ENCODE data around the gene E2F6.
A peak's percentile ranks its signal among the peaks of the same experiment; 100 is the strongest.

The E2F6 gene

GRCh38 chr2:11465485-11466306 lies at the start of gene E2F6:
E2F6 (minus strand) TSS chr2:11466161; CDS start chr2:11465879, 282 bp downstream.
- peak; percentile 97 for DNase-seq

GRCh38 chr2:11515490-11515981 lies 49.6 kb upstream of the E2F6 start:
- DNase-seq = peak; percentile 22

GRCh38 chr2:11514904-11515303 lies 48.9 kb upstream of the E2F6 start:
- DNase-seq = no peak

- no peak for DNase-seq
Measured at GRCh38 chr2:11514081-11514730, 48.2 kb upstream of the E2F6 start.

GRCh38 chr2:11513319-11513718 lies 47.4 kb upstream of the E2F6 start:
- no peak for DNase-seq

- DNase-seq = no peak
Measured at GRCh38 chr2:11512431-11512830, 46.5 kb upstream of the E2F6 start.

DNA sequence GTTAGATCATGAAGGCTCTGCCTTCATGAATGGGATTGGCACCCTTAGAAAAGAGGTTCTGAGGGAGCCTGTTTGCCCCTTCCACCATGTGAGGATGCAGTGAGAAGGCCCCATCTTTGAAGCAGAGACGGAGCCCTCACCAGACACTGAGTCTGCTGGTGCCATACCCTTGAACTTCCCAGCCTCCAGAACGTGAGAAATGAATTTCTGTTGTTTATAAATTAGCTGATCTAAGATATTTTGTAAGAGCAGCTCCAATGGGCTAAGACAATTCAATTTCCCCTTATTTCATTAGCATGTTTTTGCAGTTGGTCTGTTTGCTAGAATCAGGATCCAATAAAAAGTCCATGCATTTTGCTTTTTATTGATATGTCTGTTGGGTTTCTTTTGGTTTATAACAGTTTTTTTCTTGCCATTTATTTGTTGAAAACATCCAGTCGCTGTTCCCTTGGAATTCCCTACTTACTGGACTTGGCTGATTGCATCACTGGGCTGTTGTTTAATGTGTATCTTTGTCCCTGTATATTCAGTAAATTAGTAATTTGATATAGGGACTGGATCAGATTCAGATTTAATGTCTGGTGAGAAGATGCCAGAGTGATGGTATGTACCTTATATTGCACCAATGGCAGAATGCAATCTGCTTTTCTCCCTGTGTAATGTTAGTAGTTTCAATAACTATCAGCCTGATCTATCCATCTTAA lies 43.8 kb upstream of the E2F6 start:
- DNase-seq = no peak

DNA sequence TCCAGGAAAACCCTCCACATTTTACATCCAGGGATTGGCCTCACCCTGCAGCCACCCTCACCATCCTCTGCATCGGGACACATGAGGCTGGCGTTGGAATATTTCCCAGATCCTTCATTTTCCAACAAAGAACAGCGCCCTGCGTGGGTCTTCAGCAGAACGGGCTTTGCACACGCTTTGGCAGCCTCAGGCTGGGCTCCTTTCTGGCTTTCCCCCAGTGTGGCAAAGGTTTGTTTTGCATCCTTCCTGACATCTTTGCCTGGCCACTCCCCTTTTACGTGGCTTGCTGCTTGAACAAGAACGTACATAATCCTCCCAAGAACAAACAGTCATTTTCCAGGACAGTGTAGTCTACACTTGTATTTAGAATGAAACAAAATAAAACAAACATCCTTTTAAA lies 42.3 kb upstream of the E2F6 start:
- DNase-seq = no peak

DNA sequence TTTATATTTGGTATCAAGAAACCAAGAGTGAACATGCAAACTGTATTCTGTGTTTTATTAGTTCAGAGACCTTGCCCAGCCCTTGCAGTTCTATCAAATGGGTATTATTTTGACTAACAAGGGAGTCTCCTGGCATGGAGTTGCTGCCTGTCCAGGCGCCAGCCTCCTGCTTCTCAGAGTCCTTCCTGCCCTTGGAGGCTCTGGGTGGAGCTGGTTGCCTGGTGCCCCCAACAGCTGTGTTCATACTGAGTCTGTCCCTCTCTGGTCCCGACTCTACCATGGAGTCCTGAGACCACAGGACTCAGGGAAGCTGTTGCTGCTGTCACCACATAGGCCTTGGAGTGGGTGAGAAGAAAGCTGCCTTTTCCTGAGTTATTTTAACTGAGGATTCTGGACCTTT lies 41.6 kb upstream of the E2F6 start:
- DNase-seq = no peak

- DNase-seq = no peak
Measured at GRCh38 chr2:11506611-11506969, 40.6 kb upstream of the E2F6 start.

- DNase-seq = no peak
Measured at GRCh38 chr2:11505652-11506610, 40.0 kb upstream of the E2F6 start.

DNA sequence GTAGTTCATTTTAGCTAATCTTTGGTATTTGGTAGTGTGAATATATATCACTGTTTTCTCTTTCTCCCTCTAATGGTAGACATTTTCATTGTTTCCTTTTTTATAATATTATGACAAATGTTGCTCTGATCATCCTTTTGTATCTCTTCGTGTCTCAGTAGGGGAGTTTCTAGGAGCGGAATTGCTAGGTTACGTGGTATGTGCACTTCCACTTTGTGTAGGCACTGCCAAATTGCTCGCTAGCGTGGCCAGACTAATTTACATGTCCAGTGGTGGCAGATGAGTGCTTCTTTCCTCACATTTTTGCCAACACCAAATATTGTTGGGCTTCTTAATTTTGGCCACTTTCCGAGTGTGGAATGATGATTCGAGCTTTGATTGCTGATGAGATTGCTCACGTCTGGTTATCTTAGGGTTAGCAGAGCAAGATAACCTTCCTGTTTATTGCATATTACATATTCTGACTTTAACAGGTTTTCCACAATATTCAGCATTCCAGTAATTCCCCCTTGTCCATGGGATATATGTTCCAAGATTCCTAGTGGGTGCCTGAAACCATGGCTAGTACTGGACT lies 37.5 kb upstream of the E2F6 start:
- DNase-seq = no peak

DNA sequence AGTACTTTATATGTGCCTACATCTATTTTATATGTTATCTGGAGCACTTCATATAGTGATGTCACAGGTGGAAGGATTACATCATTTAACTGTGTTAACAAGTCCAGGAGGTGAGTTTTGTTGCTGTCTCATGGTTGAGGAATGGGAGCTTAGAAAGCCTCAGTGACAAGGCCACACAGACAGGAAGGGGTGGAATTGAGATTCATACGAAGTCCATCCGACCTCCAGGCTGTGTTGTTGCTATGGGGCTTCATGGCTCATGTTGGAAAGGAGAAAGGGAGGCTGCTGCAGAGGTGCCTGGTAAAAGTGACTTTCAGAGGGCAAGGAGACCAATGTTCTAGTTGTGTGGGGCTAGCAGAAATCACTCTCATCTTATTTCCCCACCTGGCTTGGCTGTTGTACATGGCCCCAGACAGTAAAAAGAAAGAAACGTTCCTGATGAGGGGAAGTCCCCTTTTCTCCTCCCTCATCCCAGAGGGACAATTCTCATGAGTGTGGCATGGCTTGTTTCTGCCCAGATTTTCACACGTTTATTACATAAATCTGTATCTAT lies 36.9 kb upstream of the E2F6 start:
- DNase-seq = no peak

GRCh38 chr2:11500702-11501303 lies 34.8 kb upstream of the E2F6 start:
- no peak for DNase-seq

DNA sequence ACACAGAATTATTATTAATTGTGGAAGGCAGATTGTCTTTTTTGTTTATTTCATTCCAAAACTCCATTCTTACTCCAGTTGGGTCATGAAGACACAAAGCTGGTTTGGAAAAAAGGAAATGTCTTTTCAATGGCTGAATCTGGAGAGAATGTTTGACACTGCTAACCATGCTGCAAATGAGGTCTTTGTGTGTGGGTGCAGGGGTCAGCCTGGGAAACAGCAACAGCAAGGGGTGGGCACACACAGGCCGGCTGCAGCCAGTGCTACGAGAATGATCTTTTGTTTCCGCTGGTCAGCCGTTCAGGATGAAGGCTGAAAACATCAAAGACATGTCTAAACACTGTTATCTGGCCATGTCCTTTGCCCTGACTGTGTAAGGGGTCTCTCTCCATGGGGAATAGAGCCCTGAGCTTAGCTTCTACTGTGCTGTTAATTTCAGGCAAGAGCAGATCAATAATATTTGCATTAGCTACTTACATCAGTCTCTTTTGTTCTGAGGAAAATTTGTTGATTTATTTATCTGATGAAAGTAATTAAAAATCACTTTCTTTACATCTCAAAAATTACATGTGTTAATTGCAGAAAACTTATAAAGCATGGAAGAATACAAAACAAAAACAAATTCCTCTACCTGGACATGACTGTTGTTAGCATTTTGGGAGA lies 33.3 kb upstream of the E2F6 start:
- DNase-seq = no peak

DNA sequence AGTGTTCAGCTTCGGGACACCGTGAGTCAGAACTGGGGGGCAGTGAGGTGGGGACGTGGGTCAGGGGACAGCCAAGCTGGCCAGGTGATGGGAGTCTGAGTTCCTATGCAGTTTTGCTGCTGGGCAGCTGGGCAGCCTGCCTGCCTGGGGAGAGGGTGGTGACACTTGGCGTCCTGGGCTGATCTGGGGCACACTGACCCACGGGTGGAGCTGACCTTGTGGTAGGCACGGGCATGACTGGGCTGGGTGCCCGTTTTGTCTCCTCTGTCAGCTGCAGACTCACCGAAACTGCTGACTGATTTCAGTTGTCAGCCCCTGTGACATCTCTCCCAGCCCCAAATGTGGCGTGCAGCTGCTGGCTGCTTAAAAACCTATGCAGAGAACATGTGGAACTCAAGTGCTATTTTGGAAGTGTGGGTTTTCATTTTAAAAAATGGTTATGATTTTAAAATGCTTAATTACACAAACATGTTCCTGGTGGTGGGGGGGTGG lies 32.6 kb upstream of the E2F6 start:
- DNase-seq = peak; percentile 23

DNA sequence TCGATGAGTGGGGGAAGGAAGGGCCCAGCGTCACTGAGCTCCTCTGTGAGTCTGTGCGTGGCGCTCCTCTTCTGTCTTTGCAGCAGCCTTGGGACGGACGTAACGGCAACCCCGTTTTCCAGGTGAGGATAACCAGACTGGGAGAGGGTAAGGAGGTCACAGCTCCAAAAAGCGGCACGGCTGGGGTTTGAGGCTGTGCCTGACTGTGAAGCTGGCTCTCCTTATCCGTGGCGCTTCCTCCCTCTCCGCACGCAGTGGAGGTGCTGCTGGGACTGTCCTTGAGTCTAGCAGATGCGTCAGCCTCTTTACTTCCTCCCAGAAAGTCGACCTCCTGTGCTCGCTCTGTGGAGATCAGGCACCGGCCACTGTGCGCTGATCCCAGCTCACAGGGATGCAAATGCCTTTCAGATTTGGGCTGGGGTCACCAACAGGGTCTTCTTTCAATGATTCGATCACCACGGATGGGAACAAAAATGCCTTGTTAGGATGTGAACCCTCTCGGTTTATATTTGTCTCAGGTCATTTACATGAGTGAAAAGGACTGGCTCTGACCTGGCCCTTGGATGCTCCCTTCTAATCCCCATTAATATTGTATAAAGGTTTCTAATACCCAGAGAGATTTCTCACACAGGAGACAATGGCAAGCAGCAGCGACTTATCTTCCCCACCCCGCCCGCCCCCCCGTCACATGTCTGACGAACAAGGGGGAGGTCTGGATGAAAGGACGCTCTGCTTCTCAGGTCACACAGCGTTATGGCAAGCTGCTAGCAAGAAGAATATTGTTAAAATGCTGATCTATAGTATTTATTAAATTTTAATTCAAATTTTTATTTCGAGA lies 30.1 kb upstream of the E2F6 start:
- DNase-seq = no peak

DNA sequence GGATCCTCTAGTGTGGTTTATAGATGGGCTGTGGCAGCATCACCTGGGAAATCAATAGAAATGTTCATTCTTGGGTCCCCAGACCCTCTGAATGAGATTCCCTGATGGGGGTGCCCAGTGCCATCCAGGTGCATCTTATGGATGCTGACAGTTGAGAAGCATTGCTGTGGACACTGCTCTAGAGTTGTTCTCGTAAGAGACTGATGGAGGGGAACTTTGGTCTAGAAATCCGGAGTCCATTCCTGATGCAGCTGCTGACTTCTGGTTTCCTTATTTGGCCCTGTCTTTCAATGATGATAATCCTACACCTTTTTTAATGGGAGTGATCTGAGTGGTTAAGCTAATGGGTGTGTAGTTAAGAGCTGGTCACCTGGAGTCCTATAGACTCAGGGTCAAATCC lies 28.3 kb upstream of the E2F6 start:
- DNase-seq = no peak

GRCh38 chr2:11493282-11493681 lies 27.3 kb upstream of the E2F6 start:
- no peak for DNase-seq

DNA sequence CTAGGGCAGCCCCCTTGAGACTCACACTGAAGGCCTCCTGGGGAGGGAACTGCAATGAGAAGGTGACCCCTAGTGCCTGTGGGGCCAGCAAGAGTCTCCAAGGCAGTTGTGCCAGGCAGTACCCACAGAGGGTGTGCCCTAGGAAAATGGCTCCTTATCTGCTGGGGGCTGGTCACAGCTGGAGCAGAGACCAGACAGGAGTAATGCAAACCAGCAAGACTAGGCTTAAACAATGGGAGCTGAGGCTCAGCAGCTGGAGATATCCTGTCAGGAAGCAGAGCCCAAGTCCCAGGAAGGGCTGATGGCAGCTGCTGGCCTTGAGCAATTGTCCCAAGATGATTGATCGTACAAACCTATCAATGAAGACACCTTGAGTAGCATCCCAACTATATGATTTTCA lies 26.8 kb upstream of the E2F6 start:
- DNase-seq = no peak
